Measurements from ENCODE around the gene PCDH17. TPM values are rescaled to one million over a fixed set of nuclear protein-coding genes. Genes with fewer than 3 reads are reported as not detected.

The PCDH17 gene
- polyA plus RNA-seq, 1 donor = 5.4 TPM

GRCh38 chr13:57634839-57635165 lies 3.3 kb downstream of the PCDH17 start:
- DNase-seq (ENCODE audit: low read depth) = no peak

GRCh38 chr13:57635541-57636085 lies 4.1 kb downstream of the PCDH17 start:
- no peak for DNase-seq (ENCODE audit: low read depth)

- DNase-seq (ENCODE audit: low read depth) = no peak
Measured at GRCh38 chr13:57636816-57637215, 5.3 kb downstream of the PCDH17 start.

GRCh38 chr13:57637515-57637914 lies 6.0 kb downstream of the PCDH17 start:
- DNase-seq (ENCODE audit: low read depth) = no peak

GRCh38 chr13:57638186-57638890 lies 6.8 kb downstream of the PCDH17 start:
- no peak for DNase-seq (ENCODE audit: low read depth)

- no peak for DNase-seq (ENCODE audit: low read depth)
Measured at GRCh38 chr13:57640607-57641006, 9.1 kb downstream of the PCDH17 start.

GRCh38 chr13:57641051-57641450 lies 9.5 kb downstream of the PCDH17 start:
- DNase-seq (ENCODE audit: low read depth) = no peak

GRCh38 chr13:57644106-57644505 lies 12.6 kb downstream of the PCDH17 start:
- DNase-seq (ENCODE audit: low read depth) = no peak

- DNase-seq (ENCODE audit: low read depth) = no peak
Measured at GRCh38 chr13:57653229-57653989, 21.9 kb downstream of the PCDH17 start.

GRCh38 chr13:57665481-57665880 lies 33.9 kb downstream of the PCDH17 start:
- DNase-seq (ENCODE audit: low read depth) = peak; percentile 14

- no peak for DNase-seq (ENCODE audit: low read depth)
Measured at GRCh38 chr13:57666131-57666953, 34.8 kb downstream of the PCDH17 start.

- DNase-seq (ENCODE audit: low read depth) = no peak
Measured at GRCh38 chr13:57672168-57672567, 40.6 kb downstream of the PCDH17 start.

- DNase-seq (ENCODE audit: low read depth) = no peak
Measured at GRCh38 chr13:57673197-57673596, 41.7 kb downstream of the PCDH17 start.

GRCh38 chr13:57675526-57675925 lies 44.0 kb downstream of the PCDH17 start:
- no peak for DNase-seq (ENCODE audit: low read depth)

- DNase-seq (ENCODE audit: low read depth) = no peak
Measured at GRCh38 chr13:57680609-57681008, 49.1 kb downstream of the PCDH17 start.

GRCh38 chr13:57682128-57682716 lies 50.7 kb downstream of the PCDH17 start:
- DNase-seq (ENCODE audit: low read depth) = no peak

GRCh38 chr13:57698851-57699250 lies 67.3 kb downstream of the PCDH17 start:
- no peak for DNase-seq (ENCODE audit: low read depth)

GRCh38 chr13:57704031-57704430 lies 72.5 kb downstream of the PCDH17 start:
- no peak for DNase-seq (ENCODE audit: low read depth)

GRCh38 chr13:57716295-57716694 lies 84.8 kb downstream of the PCDH17 start:
- no peak for DNase-seq (ENCODE audit: low read depth)

- no peak for DNase-seq (ENCODE audit: low read depth)
Measured at GRCh38 chr13:57724486-57725272, 93.1 kb downstream of the PCDH17 start.

GRCh38 chr13:57725480-57725879 lies 93.9 kb downstream of the PCDH17 start:
- no peak for DNase-seq (ENCODE audit: low read depth)

All from forelimb muscle (tissue), 1 donor.